Naive B cell (primary cell): ENCODE data around the gene TBC1D16. TPM values are rescaled to one million over a fixed set of nuclear protein-coding genes. Genes with fewer than 3 reads are reported as not detected.
A peak's percentile ranks its signal among the peaks of the same experiment; 100 is the strongest.

ENCODE experiments used
- ATAC-seq, 2 donors: fragments of 150-1000 bp; cut with Tn5 transposase; 2 replicates each; pipeline ENCODE4 v1.10.0; 2021; ENCODE audit warnings: low read depth in 2 of 2, mild to moderate bottlenecking in 2 of 2, moderate library complexity in 2 of 2
- DNase-seq: peaks from one replicate; pipeline ENCODE4 v3.0.0; 2022
- H3K27ac Mint-ChIP-seq, 6 donors: one replicate each; pipeline ENCODE4 v1.8.0; 2020 to 2022; ENCODE audit warnings: mild to moderate bottlenecking in 6 of 6, mixed read lengths in 6 of 6, moderate library complexity in 5 of 6, inconsistent platforms in 2 of 6
- H3K27me3 Mint-ChIP-seq, 3 donors: one replicate each; pipeline ENCODE4 v1.8.0; 2021 to 2022; ENCODE audit warnings: mixed read lengths in 3 of 3, mild to moderate bottlenecking in 1 of 3
- H3K36me3 Mint-ChIP-seq, 2 donors: one replicate each; pipeline ENCODE4 v1.8.0; 2020 to 2022; ENCODE audit warnings: mixed read lengths in 2 of 2, inconsistent platforms in 1 of 2, mild to moderate bottlenecking in 1 of 2
- H3K4me1 Mint-ChIP-seq, 3 donors: one replicate each; pipeline ENCODE4 v1.8.0; 2020 to 2022; ENCODE audit warnings: mixed read lengths in 3 of 3, inconsistent platforms in 1 of 3, mild to moderate bottlenecking in 1 of 3, moderate library complexity in 1 of 3
- H3K4me3 Mint-ChIP-seq, 8 donors: one replicate each; pipeline ENCODE4 v1.8.0; 2020 to 2022; ENCODE audit warnings: mild to moderate bottlenecking in 8 of 8, mixed read lengths in 8 of 8, moderate library complexity in 8 of 8, inconsistent platforms in 2 of 8
- H3K9me3 Mint-ChIP-seq, 7 donors: one replicate each; pipeline ENCODE4 v1.8.0; 2020 to 2022; ENCODE audit warnings: mixed read lengths in 7 of 7, mild to moderate bottlenecking in 5 of 7, inconsistent platforms in 2 of 7, moderate library complexity in 1 of 7
- polyA plus RNA-seq, 6 donors: library from polyadenylated mRNA; unstranded; fragments of 300-500 nt; fragmentation: Illumina TruSeq; gene quantifications; one replicate each; pipeline ENCODE4 v1.2.3, GENCODE V29; 2021; ENCODE audit warnings: low read depth in 6 of 6

TBC1D16 gene
- polyA plus RNA-seq, 6 donors from 2014 or later: 0.31 to 2.6 (median 1.4) TPM; not detected in 1

DNA sequence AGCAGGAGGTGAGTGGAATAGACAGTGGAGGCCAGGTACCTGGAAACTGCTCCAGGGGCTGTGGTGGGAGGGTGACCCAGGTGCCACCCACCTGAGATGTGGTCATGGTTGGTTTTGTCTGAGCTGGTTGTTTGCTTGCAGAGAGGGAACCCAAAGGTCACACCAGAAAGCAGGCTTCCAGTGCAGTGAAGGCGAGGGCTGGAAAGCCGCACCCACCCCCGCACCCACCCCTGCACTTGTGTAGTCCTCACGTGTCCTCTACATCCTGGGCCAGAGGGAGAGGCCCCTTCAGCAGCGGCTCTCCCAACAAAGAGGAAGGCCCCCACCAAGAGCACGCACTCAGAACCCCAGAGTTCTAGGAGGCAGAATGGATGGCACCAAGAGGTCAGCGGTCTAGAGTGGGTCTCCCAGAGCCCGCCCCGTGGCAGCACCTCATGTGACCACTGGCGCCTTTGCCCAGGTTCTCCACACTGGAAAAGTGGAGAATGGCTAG, 103.8 kb downstream of the TBC1D16 start:
- peaks cover 23 to 59% (median 24%) of the 10 kb centered on the region in 3 donors for H3K27me3 Mint-ChIP-seq
- DNase-seq: no peak
- H3K27ac Mint-ChIP-seq: no peak overlapping the region
- no peak for ATAC-seq
- H3K4me3 Mint-ChIP-seq: peak overlapping the region in 2 of 8 donors; percentile 58 to 68
- no peaks in the 10 kb centered on the region for H3K9me3 Mint-ChIP-seq
- no peaks in the 10 kb centered on the region for H3K36me3 Mint-ChIP-seq
- H3K4me1 Mint-ChIP-seq: peaks cover 8 to 67% (median 56%) of the 10 kb centered on the region in 3 donors

- Mint-ChIP-seq H3K27ac (peak overlapping the region in 1 of 6 donors; percentile 47), H3K27me3 (peaks cover 23 to 59% (median 30%) of the 10 kb centered on the region in 3 donors), H3K36me3 (no peaks in the 10 kb centered on the region), H3K4me1 (peaks cover 7 to 60% (median 49%) of the 10 kb centered on the region in 3 donors), H3K4me3 (peak overlapping the region in 5 of 8 donors; percentile 33 to 73 (median 60)), H3K9me3 (no peaks in the 10 kb centered on the region)
- ATAC-seq (peak; percentile 37 to 45), DNase-seq (no peak)
Measured at GRCh38 chr17:79930877-79931816, 104.5 kb downstream of the TBC1D16 start.

DNA sequence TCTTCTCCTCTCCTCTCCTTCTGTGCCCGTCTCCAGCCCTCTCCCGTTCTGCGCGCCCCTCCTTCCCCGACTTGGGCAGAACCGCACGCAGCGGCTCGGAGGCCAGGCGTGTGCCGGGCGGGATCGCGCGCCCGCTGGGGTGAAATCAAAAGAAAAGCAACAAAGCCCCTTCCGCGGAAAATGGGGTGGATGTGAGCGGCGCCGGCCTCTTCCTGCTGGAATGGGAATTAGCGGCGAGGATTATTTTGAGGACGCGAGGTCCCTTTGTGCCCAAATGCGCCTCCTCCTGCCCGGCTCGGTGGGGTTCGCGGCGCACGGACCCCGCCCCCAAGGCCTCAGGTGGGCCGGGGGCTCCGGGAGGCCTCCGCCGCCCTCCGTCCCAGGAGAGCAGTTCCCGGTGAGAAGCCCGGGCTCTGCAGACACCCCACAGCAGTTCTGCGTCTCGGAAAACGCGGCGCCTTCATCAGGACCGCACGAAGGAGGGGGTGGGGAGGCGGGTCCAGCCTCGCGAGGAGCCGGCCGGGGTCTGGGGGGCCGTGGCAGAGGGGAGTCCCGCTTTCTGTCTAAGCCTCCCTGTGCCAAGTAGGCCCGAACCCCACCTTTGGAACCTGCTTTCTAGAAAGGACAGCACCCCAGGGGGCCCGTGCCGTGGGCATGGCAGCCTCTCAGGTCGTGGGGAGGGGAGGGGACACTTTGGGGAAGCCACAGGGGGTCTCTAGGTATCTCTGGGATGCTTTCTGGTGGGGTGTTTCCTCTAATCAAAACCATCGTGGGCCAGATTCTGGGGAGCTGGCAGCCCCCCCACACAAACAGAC, 105.4 kb downstream of the TBC1D16 start:
- Mint-ChIP-seq H3K36me3 (no peaks in the 10 kb centered on the region), H3K4me3 (peak overlapping the region in 3 of 8 donors; percentile 60 to 82 (median 73)), H3K27ac (peak overlapping the region in 1 of 6 donors; percentile 47), H3K4me1 (peaks cover 4 to 51% (median 40%) of the 10 kb centered on the region in 3 donors), H3K27me3 (peaks cover 23 to 54% (median 30%) of the 10 kb centered on the region in 3 donors), H3K9me3 (no peaks in the 10 kb centered on the region)
- DNase-seq (no peak), ATAC-seq (no peak)

DNA sequence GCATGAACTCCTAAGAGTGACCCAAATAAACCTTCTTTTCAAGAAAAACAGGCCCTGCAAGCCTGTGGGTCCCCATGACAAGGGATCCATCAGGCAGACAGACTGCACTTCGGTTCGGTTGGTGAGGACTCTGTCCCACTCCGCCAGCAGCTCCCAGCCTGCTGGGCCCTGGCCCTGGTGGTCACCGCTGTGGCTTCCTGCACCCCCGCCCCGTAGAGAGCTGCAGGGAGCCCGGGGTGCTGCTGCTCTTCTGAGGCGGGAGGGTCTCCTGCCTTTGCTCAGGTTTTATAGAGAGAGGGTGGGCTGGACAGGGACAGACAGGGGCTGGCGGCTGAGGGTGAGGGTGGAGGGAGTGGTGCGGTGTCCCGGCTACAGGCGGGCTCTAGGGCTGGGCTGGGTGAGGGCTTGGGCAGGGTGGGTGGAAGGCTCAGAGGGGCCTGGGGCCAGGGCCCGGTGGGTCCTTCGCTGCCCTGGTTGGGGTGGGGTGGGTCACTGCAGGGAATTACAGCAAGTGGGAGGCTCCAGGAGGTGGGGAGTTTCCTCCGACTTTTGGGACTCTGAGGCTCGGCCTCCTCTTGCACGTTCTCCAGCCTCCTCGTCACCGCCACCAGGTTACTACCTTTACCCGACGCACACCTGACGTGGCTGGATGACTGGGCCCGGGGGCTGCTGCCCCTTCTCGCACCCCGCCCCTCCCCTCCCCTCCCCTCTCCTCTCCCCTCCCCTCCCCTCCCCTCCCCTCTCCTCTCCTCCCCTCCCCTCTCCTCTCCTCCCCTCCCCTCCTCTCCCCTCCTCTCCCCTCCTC, 106.2 kb downstream of the TBC1D16 start:
- Mint-ChIP-seq H3K9me3 (no peaks in the 10 kb centered on the region), H3K27ac (no peak overlapping the region), H3K4me1 (peaks cover 4 to 46% (median 34%) of the 10 kb centered on the region in 3 donors), H3K36me3 (no peaks in the 10 kb centered on the region), H3K4me3 (peak overlapping the region in 1 of 8 donors; percentile 29), H3K27me3 (peaks cover 23 to 52% (median 30%) of the 10 kb centered on the region in 3 donors)
- ATAC-seq (no peak), DNase-seq (no peak)

DNA sequence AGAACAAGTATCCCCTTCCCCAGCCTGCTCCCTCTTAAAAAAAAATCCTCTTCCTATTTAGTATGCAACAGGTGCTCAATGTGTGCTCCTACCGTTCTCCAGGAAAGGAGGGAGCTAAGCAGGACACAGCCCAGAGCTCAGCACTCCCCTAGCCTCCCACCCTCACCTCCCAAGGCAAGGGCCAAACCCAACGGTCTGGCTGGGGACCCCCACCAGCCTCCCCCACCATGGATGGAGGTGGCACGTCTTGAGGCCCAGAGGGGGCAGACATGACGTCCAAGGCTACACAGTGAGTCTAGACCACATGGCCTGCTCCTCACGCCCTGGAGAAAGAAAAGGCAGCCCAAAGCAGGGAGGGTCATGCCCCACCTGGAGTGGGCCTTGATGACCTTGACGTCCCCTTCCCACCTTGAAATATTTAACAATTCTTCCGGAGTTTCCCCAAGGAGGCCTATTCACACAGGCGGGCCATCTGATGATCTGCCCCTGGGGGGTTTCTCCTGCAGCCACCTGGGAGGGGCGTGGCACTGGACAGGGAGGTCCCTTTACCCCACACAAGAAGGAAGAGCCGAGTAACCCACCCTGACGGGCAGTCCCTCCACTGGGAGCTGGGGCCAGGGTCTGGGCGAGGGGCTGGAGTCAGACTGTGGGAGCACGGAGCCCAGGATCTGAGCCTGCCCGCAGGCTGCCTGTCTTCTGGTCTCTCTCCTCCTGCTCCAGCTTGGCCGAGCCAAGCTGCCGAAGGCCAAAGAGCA, 107.0 kb downstream of the TBC1D16 start:
- DNase-seq (no peak), ATAC-seq (no peak)
- Mint-ChIP-seq H3K4me3 (no peak overlapping the region), H3K4me1 (peaks cover 4 to 38% (median 27%) of the 10 kb centered on the region in 3 donors), H3K9me3 (no peaks in the 10 kb centered on the region), H3K36me3 (no peaks in the 10 kb centered on the region), H3K27ac (peak overlapping the region in 1 of 6 donors; percentile 95), H3K27me3 (peaks cover 20 to 48% (median 26%) of the 10 kb centered on the region in 3 donors)

GRCh38 chr17:79927688-79928501, 107.8 kb downstream of the TBC1D16 start:
- no peak overlapping the region for H3K4me3 Mint-ChIP-seq
- H3K27me3 Mint-ChIP-seq: peaks cover 16 to 40% (median 25%) of the 10 kb centered on the region in 3 donors
- no peaks in the 10 kb centered on the region for H3K9me3 Mint-ChIP-seq
- DNase-seq: no peak
- H3K27ac Mint-ChIP-seq: no peak overlapping the region
- H3K4me1 Mint-ChIP-seq: peaks cover 0 to 30% (median 19%) of the 10 kb centered on the region in 3 donors
- ATAC-seq: no peak
- no peaks in the 10 kb centered on the region for H3K36me3 Mint-ChIP-seq

DNA sequence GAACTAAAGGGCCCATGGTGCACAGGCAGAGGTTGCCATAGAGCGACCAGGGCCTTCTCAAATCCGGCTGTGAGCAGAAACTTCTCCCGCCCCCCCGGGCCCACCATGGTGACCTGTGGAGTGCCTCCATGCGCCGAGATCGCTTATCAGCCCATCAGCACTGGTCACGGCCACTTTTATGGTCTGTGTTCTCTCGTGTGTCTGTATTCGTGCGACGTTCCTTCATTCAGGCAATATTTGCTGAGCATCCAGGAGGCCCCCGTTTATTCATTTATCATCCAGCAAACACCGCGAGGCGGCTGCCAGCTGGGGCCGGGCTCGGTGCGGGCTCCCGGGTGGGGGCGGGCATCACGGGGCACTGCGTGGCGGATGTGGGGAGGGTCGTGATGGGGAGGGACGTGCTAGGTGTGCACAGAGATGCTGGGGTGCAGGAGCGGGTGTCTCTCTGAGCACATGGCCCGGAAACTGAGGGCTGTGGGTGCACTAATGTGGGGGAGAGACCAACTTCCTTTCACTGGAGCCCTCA, 108.5 kb downstream of the TBC1D16 start:
- Mint-ChIP-seq H3K4me1 (peaks cover 0 to 28% (median 15%) of the 10 kb centered on the region in 3 donors), H3K9me3 (no peaks in the 10 kb centered on the region), H3K36me3 (no peaks in the 10 kb centered on the region), H3K27ac (no peak overlapping the region), H3K27me3 (peaks cover 9 to 33% (median 25%) of the 10 kb centered on the region in 3 donors), H3K4me3 (peak overlapping the region in 1 of 8 donors; percentile 67)
- no peak for ATAC-seq
- DNase-seq: no peak

GRCh38 chr17:79926605-79927135, 109.0 kb downstream of the TBC1D16 start:
- Mint-ChIP-seq H3K27me3 (peaks cover 7 to 33% (median 28%) of the 10 kb centered on the region in 3 donors), H3K4me1 (peaks cover 0 to 27% (median 15%) of the 10 kb centered on the region in 3 donors), H3K9me3 (no peaks in the 10 kb centered on the region), H3K36me3 (no peaks in the 10 kb centered on the region), H3K27ac (no peak overlapping the region), H3K4me3 (peak overlapping the region in 1 of 8 donors; percentile 67)
- ATAC-seq (no peak), DNase-seq (no peak)

GRCh38 chr17:79926142-79926604, 109.5 kb downstream of the TBC1D16 start:
- peaks cover 0 to 23% (median 10%) of the 10 kb centered on the region in 3 donors for H3K4me1 Mint-ChIP-seq
- no peak overlapping the region for H3K27ac Mint-ChIP-seq
- H3K27me3 Mint-ChIP-seq: peaks cover 2 to 33% (median 33%) of the 10 kb centered on the region in 3 donors
- H3K36me3 Mint-ChIP-seq: no peaks in the 10 kb centered on the region
- ATAC-seq (no peak), DNase-seq (no peak)
- H3K4me3 Mint-ChIP-seq: no peak overlapping the region
- H3K9me3 Mint-ChIP-seq: no peaks in the 10 kb centered on the region

DNA sequence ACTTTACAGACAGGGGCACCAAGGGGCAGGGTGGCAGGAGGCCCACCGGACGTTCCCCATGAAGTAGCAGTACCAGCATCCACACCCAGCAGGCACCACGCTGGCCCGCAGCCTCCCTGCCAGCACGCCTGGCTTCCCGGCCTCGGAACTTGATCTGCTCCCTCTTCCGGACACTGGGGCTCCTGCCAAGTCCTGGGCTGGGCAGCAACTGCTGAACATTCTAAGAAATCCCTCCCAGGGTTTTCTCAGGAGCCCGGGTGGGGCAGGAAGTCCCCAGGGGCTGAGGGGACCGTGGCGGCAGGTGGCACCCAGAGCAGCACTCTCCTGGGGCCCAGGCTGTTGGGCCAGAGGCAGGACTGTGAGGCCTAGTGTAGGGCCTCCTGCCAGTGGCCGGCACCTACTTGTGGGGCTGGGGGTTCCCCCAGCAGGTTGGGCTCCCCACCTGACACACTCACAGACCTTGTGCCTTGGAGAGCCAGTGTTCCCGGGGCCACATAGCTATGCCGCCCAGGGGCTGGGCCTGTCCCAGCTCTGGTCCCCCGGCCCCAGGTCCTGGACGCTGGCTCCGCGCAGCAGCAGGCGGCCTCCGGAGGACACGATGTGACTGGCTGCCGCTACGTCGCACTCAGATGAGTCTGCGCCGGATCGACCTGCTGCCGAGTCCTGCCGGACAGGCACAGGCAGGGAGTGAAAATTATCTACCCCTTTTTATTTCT, 110.3 kb downstream of the TBC1D16 start:
- H3K27ac Mint-ChIP-seq: peak overlapping the region in 1 of 6 donors; percentile 66
- no peak for ATAC-seq
- H3K4me1 Mint-ChIP-seq: peaks cover 0 to 16% (median 8%) of the 10 kb centered on the region in 3 donors
- H3K9me3 Mint-ChIP-seq: no peaks in the 10 kb centered on the region
- no peak for DNase-seq
- peaks cover 0 to 33% (median 31%) of the 10 kb centered on the region in 3 donors for H3K27me3 Mint-ChIP-seq
- no peak overlapping the region for H3K4me3 Mint-ChIP-seq
- no peaks in the 10 kb centered on the region for H3K36me3 Mint-ChIP-seq
